ENCODE data around the gene NFIA. TPM values are rescaled to one million over a fixed set of nuclear protein-coding genes. Genes with fewer than 3 reads are reported as not detected.

The NFIA gene
- total and polyA plus RNA-seq, 4 experiments from 2014 or later, result 5.1 to 7.3 (median 6.7) TPM

DNA sequence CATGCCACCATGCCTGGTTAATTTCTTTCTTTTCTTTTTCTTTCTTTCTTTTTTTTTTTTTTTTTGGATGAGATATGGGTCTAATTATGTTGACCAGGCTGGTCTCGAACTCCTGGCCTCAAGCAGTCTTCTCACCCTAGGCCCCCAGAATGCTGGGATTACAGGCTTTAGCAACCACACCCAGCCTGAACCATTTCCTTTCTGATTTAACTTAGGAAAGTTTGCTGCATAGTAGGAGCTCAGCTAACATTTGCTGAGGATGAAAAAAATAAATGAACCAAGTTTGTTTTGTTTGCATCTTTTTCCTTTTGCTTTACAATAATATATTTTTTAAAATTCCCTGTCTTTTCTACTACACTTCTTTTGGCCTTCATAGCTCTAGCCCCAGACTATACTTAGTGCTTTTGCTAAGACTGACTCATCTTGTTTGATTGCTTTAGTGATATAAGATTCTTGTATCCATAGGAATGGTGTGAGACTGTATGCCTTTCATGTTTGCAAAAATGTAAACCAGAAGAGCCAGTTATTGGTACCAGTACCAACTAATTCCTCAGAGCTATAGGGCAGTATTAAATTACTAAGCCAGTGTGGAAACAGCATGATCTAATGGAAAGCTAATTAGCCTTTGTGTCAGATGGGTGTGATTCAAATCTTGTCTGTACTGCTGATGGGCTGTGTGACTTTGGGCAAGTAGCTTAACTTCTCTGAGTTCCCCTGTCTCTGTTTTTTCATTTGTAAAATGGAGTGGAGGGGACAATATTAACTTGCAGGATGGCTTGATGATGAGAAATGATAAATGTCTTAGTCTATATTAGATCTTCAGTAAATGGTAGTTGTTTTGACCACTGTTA, 66.9 kb downstream of the NFIA start:
- POLR2A ChIA-PET (ENCODE audit: partially characterized antibody), result no interaction called here
- no peaks in the 10 kb centered on the region for H3K9me3 Mint-ChIP-seq
- Histone ChIP-seq H3K4me1 (ENCODE audit: insufficient read depth, low read length) (no peaks in the 10 kb centered on the region), H3K9me3 (ENCODE audit: control insufficient read depth in 1 of 2, low read length in 2 of 2) (no peaks in the 10 kb centered on the region), H3K4me3 (ENCODE audit: low read length in 2 of 2) (no peak overlapping the region), H3K36me3 (ENCODE audit: insufficient read depth, low read length) (no peaks in the 10 kb centered on the region), H3K27me3 (ENCODE audit: insufficient read depth, low read length) (no peaks in the 10 kb centered on the region), H3K27ac (ENCODE audit: low read depth, low read length) (no peak overlapping the region)
- CTCF ChIA-PET (ENCODE audit: partially characterized antibody), result interaction anchor here (1.0 kb wide), 1 partner anchor 71 kb away, joined by 4 read pairs; no protein-coding TSS in a partner anchor
- H3K36me3 Mint-ChIP-seq, result no peaks in the 10 kb centered on the region
- H3K4me1 Mint-ChIP-seq, result no peaks in the 10 kb centered on the region
- H3K27ac Mint-ChIP-seq, result no peak overlapping the region
- intact Hi-C loops (cut with micrococcal nuclease), result no loop called here
- no peaks in the 10 kb centered on the region for H3K27me3 Mint-ChIP-seq
- no peak for DNase-seq
- H3K4me3 Mint-ChIP-seq, result no peak overlapping the region

DNA sequence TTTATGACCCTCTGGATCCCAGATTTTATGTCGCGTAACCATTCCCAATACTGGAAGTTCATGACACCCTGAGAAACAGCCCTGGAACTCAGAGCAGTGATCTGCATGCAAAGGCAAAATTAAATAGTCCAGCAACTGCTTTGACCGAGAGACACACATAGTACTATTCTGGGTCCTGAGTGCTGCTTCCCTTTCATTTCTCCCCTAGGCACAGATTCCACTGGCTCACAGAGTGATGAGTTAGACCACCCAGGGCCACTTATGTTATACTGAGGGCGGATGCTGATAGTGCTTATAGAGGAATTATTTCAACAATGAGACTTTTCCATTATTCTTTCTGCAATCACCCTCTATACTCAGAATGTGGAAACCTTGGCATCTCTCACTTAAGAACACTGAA, 69.2 kb downstream of the NFIA start:
- POLR2A ChIA-PET (ENCODE audit: partially characterized antibody), result no interaction called here
- Mint-ChIP-seq H3K27me3 (no peaks in the 10 kb centered on the region), H3K27ac (no peak overlapping the region), H3K9me3 (no peaks in the 10 kb centered on the region), H3K4me3 (no peak overlapping the region), H3K36me3 (no peaks in the 10 kb centered on the region), H3K4me1 (no peaks in the 10 kb centered on the region)
- intact Hi-C loops (cut with micrococcal nuclease), result no loop called here
- DNase-seq, result no peak
- H3K4me3 ChIP-seq (ENCODE audit: low read length in 2 of 2), result no peak overlapping the region
- H3K36me3 ChIP-seq (ENCODE audit: insufficient read depth, low read length), result no peaks in the 10 kb centered on the region
- no peaks in the 10 kb centered on the region for H3K9me3 ChIP-seq (ENCODE audit: control insufficient read depth in 1 of 2, low read length in 2 of 2)
- no peaks in the 10 kb centered on the region for H3K27me3 ChIP-seq (ENCODE audit: insufficient read depth, low read length)
- H3K4me1 ChIP-seq (ENCODE audit: insufficient read depth, low read length), result no peaks in the 10 kb centered on the region
- CTCF ChIA-PET (ENCODE audit: partially characterized antibody), result no interaction called here
- H3K27ac ChIP-seq (ENCODE audit: low read depth, low read length), result no peak overlapping the region

DNA sequence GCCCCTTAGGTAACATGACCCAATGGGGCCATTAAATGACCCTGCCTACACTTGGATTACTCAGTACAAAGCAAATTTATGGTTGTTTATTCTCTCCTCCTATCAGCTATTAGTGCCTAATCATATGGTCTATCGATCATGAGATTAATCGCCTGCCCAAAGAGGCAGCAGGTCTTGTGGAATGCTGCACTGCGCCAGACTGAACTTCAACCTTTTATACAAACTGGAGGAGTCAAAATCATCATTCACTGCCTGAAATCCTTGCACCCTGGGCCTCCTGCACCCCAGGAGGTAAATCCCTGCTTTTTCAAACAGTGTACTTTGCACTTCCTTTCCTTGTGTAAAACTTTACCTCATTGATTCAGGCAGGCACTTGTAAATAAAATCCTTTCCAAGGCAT, 69.7 kb downstream of the NFIA start:
- H3K9me3 Mint-ChIP-seq, result no peaks in the 10 kb centered on the region
- Histone ChIP-seq H3K27me3 (ENCODE audit: insufficient read depth, low read length) (no peaks in the 10 kb centered on the region), H3K4me1 (ENCODE audit: insufficient read depth, low read length) (no peaks in the 10 kb centered on the region), H3K9me3 (ENCODE audit: control insufficient read depth in 1 of 2, low read length in 2 of 2) (no peaks in the 10 kb centered on the region), H3K27ac (ENCODE audit: low read depth, low read length) (no peak overlapping the region), H3K4me3 (ENCODE audit: low read length in 2 of 2) (no peak overlapping the region), H3K36me3 (ENCODE audit: insufficient read depth, low read length) (no peaks in the 10 kb centered on the region)
- H3K27me3 Mint-ChIP-seq, result no peaks in the 10 kb centered on the region
- H3K27ac Mint-ChIP-seq, result no peak overlapping the region
- no peak for DNase-seq
- CTCF ChIA-PET (ENCODE audit: partially characterized antibody), result no interaction called here
- peaks cover under 1 to 4% (median 2%) of the 10 kb centered on the region in 4 donors for H3K4me1 Mint-ChIP-seq
- intact Hi-C loops (cut with micrococcal nuclease), result no loop called here
- POLR2A ChIA-PET (ENCODE audit: partially characterized antibody), result no interaction called here
- H3K4me3 Mint-ChIP-seq, result no peak overlapping the region
- H3K36me3 Mint-ChIP-seq, result no peaks in the 10 kb centered on the region

DNA sequence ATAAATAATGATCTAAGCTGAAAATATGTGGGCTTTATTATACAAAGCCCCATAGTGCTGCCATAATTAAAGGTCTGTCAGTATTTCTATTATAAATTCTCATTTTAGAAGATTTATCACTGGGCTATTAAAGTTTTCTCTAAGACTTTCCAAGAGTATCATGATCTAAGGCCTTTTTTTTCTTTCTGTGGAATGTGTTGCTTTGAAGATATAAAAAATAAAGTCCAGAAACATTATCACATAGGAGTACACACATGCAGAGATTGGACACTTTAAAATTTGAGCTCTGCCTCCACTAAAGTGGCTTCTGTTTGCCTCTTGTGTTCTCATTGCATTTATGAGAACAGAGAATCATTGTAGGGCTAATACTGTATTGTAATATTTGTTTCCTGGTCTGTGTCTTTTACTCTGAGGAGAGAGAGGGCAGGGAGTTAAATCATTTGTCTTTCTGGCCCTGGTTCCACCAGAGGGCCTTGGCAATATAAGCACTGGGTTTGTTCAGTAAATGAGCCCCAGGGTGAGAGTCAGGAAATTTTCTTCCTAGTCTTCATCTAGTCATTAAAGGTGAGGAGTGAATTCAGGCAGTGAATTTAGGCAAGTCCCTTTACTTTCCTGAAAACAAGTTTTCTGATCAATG, 70.2 kb downstream of the NFIA start:
- Histone ChIP-seq H3K36me3 (ENCODE audit: insufficient read depth, low read length) (no peaks in the 10 kb centered on the region), H3K4me3 (ENCODE audit: low read length in 2 of 2) (no peak overlapping the region), H3K27ac (ENCODE audit: low read depth, low read length) (no peak overlapping the region), H3K9me3 (ENCODE audit: control insufficient read depth in 1 of 2, low read length in 2 of 2) (no peaks in the 10 kb centered on the region), H3K27me3 (ENCODE audit: insufficient read depth, low read length) (no peaks in the 10 kb centered on the region), H3K4me1 (ENCODE audit: insufficient read depth, low read length) (peaks cover 5% of the 10 kb centered on the region)
- Mint-ChIP-seq H3K27me3 (no peaks in the 10 kb centered on the region), H3K4me1 (peaks cover 3 to 9% (median 6%) of the 10 kb centered on the region in 4 donors), H3K4me3 (no peak overlapping the region), H3K36me3 (no peaks in the 10 kb centered on the region), H3K9me3 (no peaks in the 10 kb centered on the region), H3K27ac (no peak overlapping the region)
- intact Hi-C loops (cut with micrococcal nuclease), result no loop called here
- DNase-seq, result no peak
- POLR2A ChIA-PET (ENCODE audit: partially characterized antibody), result no interaction called here
- CTCF ChIA-PET (ENCODE audit: partially characterized antibody), result no interaction called here

DNA sequence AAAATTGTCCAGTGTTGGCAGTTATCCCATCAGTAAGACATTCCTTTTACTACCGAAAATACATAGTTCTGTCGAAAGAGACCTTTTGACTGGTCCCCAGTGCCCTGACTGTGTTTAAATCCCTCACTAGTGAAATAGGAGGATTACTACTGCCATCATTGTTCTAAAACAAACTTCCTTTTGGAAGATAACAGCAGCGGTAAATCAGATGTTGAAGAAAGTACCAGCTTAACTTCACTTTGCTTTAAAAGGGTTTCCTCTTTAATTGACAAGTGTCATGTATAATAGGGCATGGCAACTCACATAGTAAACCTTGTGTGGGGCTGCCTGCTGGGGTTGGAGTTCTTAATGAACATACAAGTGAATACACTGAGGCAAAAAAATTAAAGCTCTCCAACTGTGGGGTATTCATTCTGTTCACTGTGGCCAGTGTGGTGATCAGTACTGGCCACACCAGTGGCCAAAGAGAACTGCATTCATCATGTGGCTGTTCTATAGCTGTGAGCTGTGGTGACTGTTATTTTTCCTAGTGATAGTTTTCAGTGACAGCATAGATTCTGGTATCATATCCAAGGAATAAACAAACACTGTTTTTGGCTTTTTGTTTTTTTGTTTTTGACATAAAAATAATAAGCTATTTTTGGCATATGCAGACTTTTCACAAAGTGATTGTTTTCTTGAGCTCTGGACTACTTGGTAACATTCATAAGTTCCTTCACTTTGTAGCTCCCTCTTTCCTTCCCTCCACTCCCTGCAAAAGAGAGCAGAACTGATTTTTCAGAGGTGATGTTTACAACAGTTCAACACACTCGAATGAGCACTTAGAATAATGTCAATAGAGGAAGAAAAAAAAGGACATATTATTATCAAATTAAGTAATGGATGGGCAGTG, 74.5 kb downstream of the NFIA start:
- Mint-ChIP-seq H3K4me1 (peaks cover 7 to 21% (median 13%) of the 10 kb centered on the region in 4 donors), H3K9me3 (no peaks in the 10 kb centered on the region), H3K27me3 (no peaks in the 10 kb centered on the region), H3K36me3 (peaks cover 0 to 1% of the 10 kb centered on the region in 2 donors), H3K27ac (peak overlapping the region in 3 of 7 donors; percentile 25 to 57 (median 32)), H3K4me3 (no peak overlapping the region)
- Histone ChIP-seq H3K27me3 (ENCODE audit: insufficient read depth, low read length) (no peaks in the 10 kb centered on the region), H3K27ac (ENCODE audit: low read depth, low read length) (no peak overlapping the region), H3K4me3 (ENCODE audit: low read length in 2 of 2) (no peak overlapping the region), H3K9me3 (ENCODE audit: control insufficient read depth in 1 of 2, low read length in 2 of 2) (no peaks in the 10 kb centered on the region), H3K4me1 (ENCODE audit: insufficient read depth, low read length) (peaks cover 9% of the 10 kb centered on the region), H3K36me3 (ENCODE audit: insufficient read depth, low read length) (no peaks in the 10 kb centered on the region)
- POLR2A ChIA-PET (ENCODE audit: partially characterized antibody), result interaction anchor here (0.6 kb wide), 1 partner anchor 79 kb away, joined by 4 read pairs; no protein-coding TSS in a partner anchor
- CTCF ChIA-PET (ENCODE audit: partially characterized antibody), result interaction anchor here (0.5 to 1.3 kb wide), 5 partner anchors 11 to 107 kb away, joined by 3 to 9 read pairs (median 4); no protein-coding TSS in a partner anchor
- DNase-seq, result no peak
- intact Hi-C loops (cut with micrococcal nuclease), result no loop called here

DNA sequence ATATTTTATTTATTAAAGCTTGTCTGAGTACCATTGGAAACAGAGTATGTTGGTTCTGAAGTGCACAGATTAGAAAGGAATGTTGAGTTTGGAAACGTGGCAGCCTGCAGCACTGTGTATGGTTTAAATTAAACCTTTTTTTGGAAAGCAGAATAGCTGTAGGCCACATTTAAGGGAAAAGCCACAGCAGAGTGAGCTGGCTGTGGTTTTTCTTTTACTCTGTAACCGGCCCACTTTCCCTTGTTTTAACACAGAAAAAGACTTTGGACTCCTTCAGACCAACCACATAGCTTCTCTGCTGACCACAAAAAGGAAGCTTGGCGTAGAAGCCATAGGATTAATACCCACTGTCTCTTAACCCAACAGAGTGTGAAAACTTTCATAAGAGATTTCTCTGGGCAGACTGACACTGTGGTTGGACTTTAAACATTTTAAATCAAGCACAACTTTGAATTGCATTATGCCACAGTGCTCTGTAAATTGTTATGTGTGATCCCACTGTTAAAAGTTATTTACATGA, 75.2 kb downstream of the NFIA start:
- no peak overlapping the region for H3K4me3 ChIP-seq (ENCODE audit: low read length in 2 of 2)
- H3K4me3 Mint-ChIP-seq, result no peak overlapping the region
- POLR2A ChIA-PET (ENCODE audit: partially characterized antibody), result interaction anchor here (0.6 kb wide), 1 partner anchor 80 kb away, joined by 4 read pairs; no protein-coding TSS in a partner anchor

More for the DNA sequence above, 75.2 kb downstream of the NFIA start:
- no peaks in the 10 kb centered on the region for H3K27me3 ChIP-seq (ENCODE audit: insufficient read depth, low read length)
- CTCF ChIA-PET (ENCODE audit: partially characterized antibody), result interaction anchor here (1.3 kb wide), 3 partner anchors 24 to 108 kb away, joined by 3 to 9 read pairs (median 4); no protein-coding TSS in a partner anchor
- intact Hi-C loops (cut with micrococcal nuclease), result no loop called here
- no peak for DNase-seq
- peaks cover 9% of the 10 kb centered on the region for H3K4me1 ChIP-seq (ENCODE audit: insufficient read depth, low read length)
- no peaks in the 10 kb centered on the region for H3K27me3 Mint-ChIP-seq
- peaks cover 0 to 1% of the 10 kb centered on the region in 2 donors for H3K36me3 Mint-ChIP-seq
- no peaks in the 10 kb centered on the region for H3K36me3 ChIP-seq (ENCODE audit: insufficient read depth, low read length)
- H3K27ac ChIP-seq (ENCODE audit: low read depth, low read length), result no peak overlapping the region
- no peak overlapping the region for H3K27ac Mint-ChIP-seq
- peaks cover 7 to 21% (median 13%) of the 10 kb centered on the region in 4 donors for H3K4me1 Mint-ChIP-seq
- no peaks in the 10 kb centered on the region for H3K9me3 Mint-ChIP-seq
- H3K9me3 ChIP-seq (ENCODE audit: control insufficient read depth in 1 of 2, low read length in 2 of 2), result no peaks in the 10 kb centered on the region

All from CD4-positive, alpha-beta memory T cell (primary cell).